Stimulated activated CD4-positive, alpha-beta T cell treated with anti-CD3 and anti-CD28 coated beads, Interleukin-15, amount 100 ng/mL, for 48 hours (primary cell): ENCODE measurements around the gene OCSTAMP.
A peak's percentile ranks its signal among the peaks of the same experiment; 100 is the strongest.

Experiments used
- DNase-seq, 2 donors: peaks; one replicate each; pipeline ENCODE4 v3.0.0-alpha.2; 2020; ENCODE audit warnings: low read depth in 2 of 2

OCSTAMP gene

GRCh38 chr20:46573788-46574584, 23.5 kb upstream of the OCSTAMP start:
- DNase-seq: no peak

- no peak for DNase-seq
Measured at GRCh38 chr20:46573234-46573633, 22.8 kb upstream of the OCSTAMP start.

GRCh38 chr20:46572790-46573189, 22.3 kb upstream of the OCSTAMP start:
- DNase-seq: no peak

GRCh38 chr20:46572153-46572552, 21.7 kb upstream of the OCSTAMP start:
- DNase-seq: no peak

GRCh38 chr20:46571418-46571817, 21.0 kb upstream of the OCSTAMP start:
- no peak for DNase-seq

GRCh38 chr20:46570956-46571355, 20.5 kb upstream of the OCSTAMP start:
- no peak for DNase-seq

GRCh38 chr20:46569961-46570360, 19.5 kb upstream of the OCSTAMP start:
- DNase-seq: no peak

- no peak for DNase-seq
Measured at GRCh38 chr20:46568570-46569129, 18.2 kb upstream of the OCSTAMP start.

- DNase-seq: no peak
Measured at GRCh38 chr20:46566125-46566524, 15.7 kb upstream of the OCSTAMP start.

GRCh38 chr20:46564241-46564957, 13.9 kb upstream of the OCSTAMP start:
- no peak for DNase-seq

- DNase-seq: no peak
Measured at GRCh38 chr20:46563860-46564221, 13.4 kb upstream of the OCSTAMP start.

- DNase-seq: no peak
Measured at GRCh38 chr20:46563170-46563859, 12.9 kb upstream of the OCSTAMP start.

- peak; percentile 24 to 57 for DNase-seq
Measured at GRCh38 chr20:46562373-46563169, 12.1 kb upstream of the OCSTAMP start.

GRCh38 chr20:46562009-46562372, 11.5 kb upstream of the OCSTAMP start:
- no peak for DNase-seq

GRCh38 chr20:46559685-46560440, 9.4 kb upstream of the OCSTAMP start:
- no peak for DNase-seq

- DNase-seq: no peak
Measured at GRCh38 chr20:46559001-46559400, 8.5 kb upstream of the OCSTAMP start.

GRCh38 chr20:46558511-46558959, 8.1 kb upstream of the OCSTAMP start:
- DNase-seq: peak; percentile 53 to 58

- no peak for DNase-seq
Measured at GRCh38 chr20:46557231-46557956, 6.9 kb upstream of the OCSTAMP start.

GRCh38 chr20:46555370-46555956, 5.0 kb upstream of the OCSTAMP start:
- DNase-seq: no peak

GRCh38 chr20:46554828-46555227, 4.4 kb upstream of the OCSTAMP start:
- no peak for DNase-seq
